ENCODE measurements around the gene DSC1.

Gene DSC1

DNA sequence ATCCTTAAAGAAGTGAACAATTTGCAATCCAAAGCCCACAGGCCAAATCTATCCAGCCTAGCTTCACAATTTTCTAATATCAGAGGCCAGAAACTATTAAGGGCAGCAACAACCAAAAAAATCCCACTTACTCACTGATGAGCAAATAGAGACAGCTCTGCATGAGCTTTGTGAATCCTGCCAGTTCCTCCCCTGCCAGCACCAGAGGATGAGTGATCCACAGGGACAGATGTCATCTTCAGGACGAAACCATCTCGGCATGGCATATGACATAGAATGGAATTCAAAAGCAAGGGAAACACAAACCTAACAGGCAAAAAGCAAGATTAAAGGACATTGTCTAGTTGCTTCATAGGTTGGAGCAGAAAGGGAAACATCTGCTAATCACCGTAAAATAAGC, 58.2 kb downstream of the DSC1 start:
- no peak for DNase-seq (ENCODE audit: low spot score)

DNA sequence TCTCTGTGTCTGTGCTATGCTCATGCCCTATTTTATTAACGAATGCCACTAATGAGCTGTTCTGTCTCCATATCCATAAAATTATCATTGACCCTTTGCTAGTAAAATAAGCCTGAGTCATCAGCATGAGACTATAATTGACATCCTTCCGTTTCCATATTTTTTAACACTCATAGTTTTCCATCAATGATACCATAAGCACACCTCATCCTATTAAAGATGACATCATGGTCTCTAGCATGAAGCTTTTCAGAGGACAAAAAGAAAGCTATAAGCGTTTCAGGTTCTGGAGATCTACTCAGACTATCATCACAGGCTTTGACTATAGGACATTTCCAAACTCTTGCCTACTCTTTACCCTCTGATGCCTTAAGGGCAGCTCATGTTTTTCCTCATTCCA, 59.2 kb downstream of the DSC1 start:
- DNase-seq (ENCODE audit: low spot score): no peak

DNA sequence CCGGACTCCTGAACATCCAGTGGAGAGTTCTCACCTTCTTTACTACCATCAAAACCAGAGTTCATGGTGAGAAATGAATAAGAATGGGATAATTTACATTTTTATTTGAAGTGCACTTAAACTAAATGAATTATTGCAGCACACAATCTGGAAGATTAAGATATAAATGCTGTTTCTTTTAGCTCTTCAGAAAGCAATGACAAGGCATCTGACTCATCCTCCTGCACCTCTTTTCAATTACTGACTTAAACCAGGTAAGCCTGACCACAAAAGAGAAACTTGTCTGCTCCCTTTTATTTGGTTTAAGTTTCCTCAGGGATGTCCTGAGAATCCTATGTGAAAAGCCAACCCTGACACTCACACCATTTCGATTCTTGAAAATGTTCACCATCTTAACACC, 59.7 kb downstream of the DSC1 start:
- no peak for DNase-seq (ENCODE audit: low spot score)

DNA sequence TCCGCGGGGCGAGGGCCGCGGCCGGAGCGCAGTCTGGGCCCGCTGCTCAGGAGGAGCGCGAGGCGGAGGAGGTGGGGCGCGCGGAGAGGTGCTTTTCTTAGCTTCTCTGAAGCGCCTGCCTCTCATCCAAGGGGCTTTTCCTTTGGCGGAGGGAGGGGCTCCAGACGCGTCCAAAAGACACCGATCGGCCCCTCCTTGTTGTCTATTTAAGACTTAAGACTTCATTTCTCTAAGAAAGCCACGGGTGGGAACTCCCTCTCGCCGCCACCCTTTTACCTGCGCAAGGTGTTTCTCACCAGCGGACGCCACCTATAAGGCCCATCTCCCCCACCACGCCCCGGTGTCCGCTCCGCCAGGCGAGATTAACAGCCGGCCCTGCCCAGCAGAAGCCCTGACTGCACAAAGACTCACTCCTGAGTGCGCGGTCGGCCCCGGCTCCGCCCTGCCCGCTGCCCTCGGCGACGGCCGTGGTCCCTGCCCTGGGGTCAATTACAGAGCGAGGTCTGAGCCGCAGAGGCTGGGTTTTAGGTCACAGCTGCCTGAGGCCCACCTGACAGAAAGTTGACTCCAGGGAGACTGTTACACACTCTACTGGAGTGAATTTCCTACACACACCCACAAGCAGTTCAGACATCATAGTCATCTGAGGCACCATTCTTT, 60.5 kb downstream of the DSC1 start, which contains the start of gene DSC2:
Gene DSC2 (minus strand): TSS at position 397 of the 660 bp plus-strand sequence. CDS start 450 bp downstream, outside the sequence.
- no peak for DNase-seq (ENCODE audit: low spot score)

DNA sequence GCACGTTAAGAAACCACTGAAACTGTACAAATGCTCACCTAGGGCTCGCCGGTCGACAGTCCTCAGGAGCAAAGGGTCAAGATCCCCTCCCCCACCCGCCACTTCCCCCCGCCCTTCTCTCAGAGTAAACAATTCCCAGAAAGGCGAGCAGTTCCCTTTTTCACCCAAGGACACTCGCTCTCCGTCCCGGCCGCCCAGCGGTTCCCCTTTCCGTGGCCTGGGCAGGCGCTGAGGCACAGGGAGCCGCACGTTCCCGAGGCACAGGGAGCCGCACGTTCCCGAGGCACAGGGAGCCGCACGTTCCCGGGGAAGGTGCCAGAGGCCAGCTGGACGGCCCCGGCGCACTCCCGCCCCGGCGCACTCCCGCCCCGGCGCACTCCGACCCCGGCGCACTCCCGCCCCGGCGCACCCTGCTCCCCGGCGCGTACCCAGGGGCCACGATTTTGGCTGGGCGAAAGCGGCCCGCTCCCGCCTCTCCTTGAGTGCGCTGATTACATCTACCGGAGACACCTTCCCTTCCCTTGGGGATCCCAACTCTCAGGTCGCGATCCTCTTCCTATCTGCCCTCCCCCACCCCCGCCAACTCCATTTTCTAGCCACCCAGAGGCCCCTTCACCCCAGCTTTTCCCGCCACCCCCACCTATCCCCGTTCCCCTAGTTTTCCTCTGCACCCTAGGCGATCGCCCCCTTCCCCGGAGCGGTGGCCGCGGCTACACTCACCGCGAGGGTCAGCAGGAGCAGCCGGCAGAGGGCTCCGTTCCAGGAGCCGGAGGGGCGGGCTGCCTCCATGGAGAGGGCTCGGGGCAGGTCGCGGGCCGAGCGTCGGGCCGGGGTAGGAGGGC, 61.3 kb downstream of the DSC1 start:
- peak; percentile 15 for DNase-seq (ENCODE audit: low spot score)

DNA sequence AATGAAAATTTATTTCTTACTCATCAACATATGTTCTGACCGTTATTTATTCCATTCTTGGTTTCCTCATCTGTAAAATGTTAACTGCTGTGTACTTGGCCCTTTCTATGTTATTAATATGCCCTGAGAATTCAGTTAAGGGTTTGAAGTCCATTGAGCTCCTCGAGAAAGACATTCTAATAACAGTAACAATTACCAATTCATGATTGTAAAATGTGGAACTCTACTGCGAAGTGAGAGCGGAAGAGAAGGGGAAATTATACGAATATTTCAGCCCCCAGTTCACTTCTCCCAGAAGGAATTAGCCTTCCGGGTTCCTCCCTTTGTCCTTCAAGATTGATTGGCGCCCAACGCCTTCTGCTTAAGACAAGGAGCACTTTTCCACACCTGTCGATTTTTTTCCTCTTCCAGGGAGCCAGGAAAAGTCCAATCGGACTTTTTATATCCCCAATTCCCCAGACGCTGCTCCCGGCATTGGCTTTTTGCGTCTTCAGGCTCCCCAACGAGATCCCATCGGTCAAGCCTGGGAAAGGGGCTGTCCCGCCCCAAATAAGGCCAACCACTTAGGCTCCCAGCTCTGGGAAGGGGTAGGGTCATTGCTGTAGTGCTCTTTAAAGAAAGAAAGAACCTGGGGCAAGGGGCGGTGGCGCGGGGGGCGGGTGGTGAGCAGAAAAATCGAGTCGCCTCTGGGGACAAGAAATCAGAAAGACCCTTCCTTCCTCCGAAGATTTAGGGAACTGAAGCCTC, 62.0 kb downstream of the DSC1 start:
- no peak for DNase-seq (ENCODE audit: low spot score)

DNA sequence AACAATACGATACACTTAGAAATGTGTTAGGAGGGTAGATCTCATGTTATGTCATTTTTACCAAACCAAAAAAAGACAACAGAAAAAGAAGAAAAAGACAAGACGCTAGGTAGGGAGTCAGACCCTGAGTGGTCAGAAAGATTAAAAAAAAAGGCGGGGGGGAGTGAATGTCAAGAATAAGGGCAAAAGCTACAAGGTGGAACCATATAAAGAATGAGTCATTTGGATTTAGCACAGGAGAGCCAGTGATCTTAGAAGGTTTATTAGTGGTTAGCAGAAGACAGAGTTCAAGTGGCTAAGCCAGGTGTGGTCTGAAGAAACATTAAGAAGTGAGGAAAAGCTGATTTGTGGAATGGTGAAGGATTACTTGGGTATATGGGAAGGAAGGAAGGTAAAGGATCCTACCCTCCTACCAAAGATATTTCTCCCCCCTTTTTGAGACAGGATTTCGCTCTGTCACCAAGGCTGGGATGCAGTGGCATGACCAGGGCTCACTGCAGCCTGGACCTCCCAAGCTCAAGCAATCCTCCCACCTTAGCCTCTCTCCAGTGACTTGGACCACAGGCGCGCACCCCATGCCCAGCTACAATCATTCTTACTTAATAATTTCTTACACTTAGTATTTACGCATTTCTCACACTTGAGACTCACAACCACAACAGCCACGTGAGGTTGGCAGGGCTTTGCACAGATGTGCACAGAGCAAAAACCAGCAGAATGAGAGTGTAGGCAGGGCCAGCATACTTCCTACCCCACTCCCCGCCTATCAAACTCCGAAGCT, 63.0 kb downstream of the DSC1 start:
- DNase-seq (ENCODE audit: low spot score): no peak

DNA sequence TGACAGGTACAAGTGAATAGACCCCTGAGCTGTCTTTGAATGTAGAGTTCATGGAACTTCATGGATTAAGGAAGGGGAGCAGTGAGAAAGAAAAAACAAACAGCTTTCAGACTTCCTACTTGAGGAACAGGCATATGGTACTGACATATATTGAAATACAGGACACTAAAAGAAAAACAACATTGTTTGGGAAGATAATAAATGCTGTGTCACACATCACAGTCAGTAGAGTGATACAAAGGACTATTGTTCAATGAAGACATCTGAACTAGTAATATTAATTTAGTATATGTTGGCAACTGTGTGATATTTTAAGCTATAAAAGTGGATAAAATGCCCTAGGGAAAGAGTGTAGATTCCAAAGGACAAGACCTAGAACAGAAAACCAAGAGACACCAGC, 63.8 kb downstream of the DSC1 start:
- no peak for DNase-seq (ENCODE audit: low spot score)

DNA sequence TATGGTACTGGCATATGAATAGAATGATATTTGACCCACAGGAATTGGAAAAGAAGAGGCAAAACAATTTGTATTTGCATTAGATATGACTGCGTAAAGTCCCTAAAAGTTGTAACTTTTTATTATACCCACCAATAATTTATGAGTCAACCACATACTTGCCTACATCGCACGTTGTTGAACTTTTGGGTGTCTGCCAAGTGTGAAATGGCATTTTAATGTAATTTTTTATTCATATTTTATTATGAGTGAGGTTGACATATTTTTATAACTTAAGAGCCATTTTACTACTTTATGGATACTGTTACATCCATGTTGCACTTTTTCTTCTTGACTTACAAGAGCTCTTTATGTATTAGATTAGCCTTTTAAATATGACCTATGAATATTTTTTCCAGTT, 65.0 kb downstream of the DSC1 start:
- DNase-seq (ENCODE audit: low spot score): no peak

DNA sequence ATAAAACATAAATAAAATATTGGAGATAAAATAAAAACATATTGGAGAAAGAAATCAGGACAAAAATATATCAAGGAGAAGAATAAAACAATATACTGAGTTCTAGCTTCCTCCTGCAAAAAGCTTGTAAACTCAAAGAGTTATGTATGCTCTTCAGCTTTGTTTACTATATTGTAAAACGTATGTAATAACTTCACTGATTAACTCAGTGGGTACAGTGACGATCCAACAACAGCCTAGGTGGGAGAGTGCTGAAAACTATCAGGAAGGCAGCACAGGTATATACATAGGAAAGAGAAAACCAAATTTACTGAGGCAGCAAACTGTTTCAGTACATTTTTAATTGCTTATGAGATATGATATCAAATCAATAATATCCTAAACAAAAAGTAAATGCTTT, 68.8 kb downstream of the DSC1 start:
- DNase-seq (ENCODE audit: low spot score): no peak

DNA sequence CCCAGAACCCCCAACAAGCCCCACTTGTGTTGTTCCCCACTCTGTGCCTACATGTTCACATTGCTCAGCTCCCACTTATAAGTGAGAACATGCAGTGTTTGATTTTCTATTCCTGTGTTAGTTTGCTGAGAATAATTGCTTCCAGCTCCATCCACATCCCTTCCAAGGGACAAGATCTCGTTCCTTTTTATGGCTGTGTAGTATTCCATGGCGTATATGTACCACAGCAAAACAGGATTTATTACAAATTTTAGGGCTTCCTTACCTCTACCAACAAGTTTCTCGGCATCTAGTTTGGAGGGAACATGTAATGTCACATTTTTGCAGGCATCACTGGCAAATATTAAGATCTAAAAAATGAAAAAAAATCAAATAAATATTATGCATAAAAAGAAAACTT, 69.4 kb downstream of the DSC1 start:
- no peak for DNase-seq (ENCODE audit: low spot score)

DNA sequence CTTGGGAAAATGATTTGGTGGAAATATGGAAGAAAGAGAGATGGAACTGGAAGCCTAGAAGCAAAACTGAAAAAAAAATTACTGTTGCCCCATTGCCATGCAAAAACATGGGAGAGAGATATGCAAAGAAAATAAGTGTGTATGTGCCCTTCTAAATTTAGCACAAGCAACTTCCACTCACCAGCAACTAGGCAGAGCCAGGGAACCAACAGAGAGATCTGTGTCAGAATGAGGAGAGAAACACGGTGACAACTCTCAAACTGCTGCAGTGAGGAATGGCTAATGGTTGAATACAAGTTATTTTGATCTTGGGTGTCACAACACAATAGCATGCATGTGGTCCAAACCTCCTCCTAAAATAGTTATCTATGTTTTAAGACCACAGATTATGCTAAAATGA, 71.3 kb downstream of the DSC1 start:
- DNase-seq (ENCODE audit: low spot score): no peak

DNA sequence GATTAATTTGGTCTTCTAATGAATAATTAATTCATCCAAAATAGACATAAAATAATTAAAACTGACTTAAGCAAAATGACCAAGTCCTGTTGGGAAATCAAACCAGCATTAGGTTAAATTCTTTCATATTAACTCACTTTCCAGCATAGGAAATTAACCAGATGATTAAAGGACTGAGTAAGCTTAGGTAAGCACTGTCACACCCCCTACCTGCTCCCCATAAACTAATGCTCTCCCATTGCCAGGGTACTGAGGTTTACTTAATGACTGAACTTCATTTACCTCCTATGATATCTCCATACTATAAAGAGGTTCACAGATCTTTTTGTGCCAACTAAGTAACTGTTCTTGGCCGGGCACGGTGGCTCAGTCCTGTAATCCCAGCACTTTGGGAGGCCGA, 74.1 kb downstream of the DSC1 start:
- DNase-seq (ENCODE audit: low spot score): no peak

DNA sequence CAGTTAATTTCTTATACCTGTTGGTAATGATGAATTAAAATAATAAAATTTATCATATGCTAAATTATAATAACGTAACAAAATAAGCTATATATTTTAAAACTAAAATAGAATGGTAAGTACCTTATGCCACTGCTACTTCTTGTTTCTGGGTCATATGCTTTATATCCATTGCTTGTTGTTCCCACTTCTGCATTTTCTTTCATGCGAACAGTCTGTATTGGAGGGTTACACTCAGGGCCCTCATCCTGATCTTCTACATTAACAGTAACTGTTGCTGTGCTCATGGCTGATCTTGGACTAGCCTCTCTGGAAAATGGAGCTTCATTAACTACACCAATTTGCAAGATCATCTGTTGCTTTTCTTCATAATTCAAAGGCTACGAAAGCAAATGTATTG, 82.7 kb downstream of the DSC1 start:
- no peak for DNase-seq (ENCODE audit: low spot score)
